Breast epithelium (tissue), 4 donors: ENCODE results near the gene RRAS2. TPM values are rescaled to one million over a fixed set of nuclear protein-coding genes. Genes with fewer than 3 reads are reported as not detected.

Source experiments
- DNase-seq, 2 donors: peaks; one replicate each; pipeline ENCODE4 v3.0.0-alpha.2; 2019; ENCODE audit warnings: low spot score in 2 of 2
- H3K27ac ChIP-seq, 2 donors: fragments of 200-600 bp; sonication (generic) in 1 of 2; one replicate each; pipeline ENCODE4 v1.5.1; 2016 to 2019; ENCODE audit warnings: mild to moderate bottlenecking in 1 of 2
- H3K27me3 ChIP-seq, 2 donors: fragments of 200-600 bp; sonication (generic) in 1 of 2; one replicate each; pipeline versions ENCODE4 v1.5.1 to v1.6.0; 2017 to 2019; ENCODE audit warnings: control low read depth in 1 of 2, mild to moderate bottlenecking in 1 of 2
- H3K36me3 ChIP-seq: fragments of 200-600 bp; one replicate; pipeline ENCODE4 v1.5.1; 2019
- H3K4me1 ChIP-seq, 2 donors: fragments of 200-600 bp; sonication (generic); one replicate each; pipeline ENCODE4 v1.5.1; 2016 to 2019; ENCODE audit warnings: control low read depth in 1 of 2
- H3K4me3 ChIP-seq, 3 donors: fragments of 200-600 bp; sonication (generic); 1 replicate in 2 of 3; 2 replicates in 1 of 3; pipeline ENCODE4 v1.5.1; 2016 to 2019; ENCODE audit warnings: mild to moderate bottlenecking in 3 of 3, moderate library complexity in 2 of 3
- H3K9me3 ChIP-seq, 2 donors: fragments of 200-600 bp; sonication (generic) in 1 of 2; one replicate each; pipeline ENCODE4 v1.5.1; 2016 to 2019; ENCODE audit warnings: control low read depth in 1 of 2
- POLR2A ChIP-seq: fragments of 450-650 bp; IDR thresholded peaks from one replicate; pipeline ENCODE4 v1.6.1; 2016; ENCODE audit warnings: antibody characterized with exemption, mild to moderate bottlenecking, moderate library complexity
- POLR2AphosphoS5 ChIP-seq, 3 donors: sonication (generic); formaldehyde crosslinking; IDR thresholded peaks; one replicate each; pipeline ENCODE4 v1.6.1; 2017; ENCODE audit warnings: antibody characterized with exemption in 3 of 3
- intact Hi-C: fragments of 100-400 bp; cut with DNase I; formaldehyde crosslinking; loops from one replicate; pipeline ENCODE4 v1.15.1; 2023; ENCODE audit warnings: low total_unique reads
- total RNA-seq, 3 donors: library from RNA; depleted of rRNA; stranded (reverse); fragments of >200 nt; gene quantifications; one replicate each; pipeline ENCODE4 v1.1.0, GENCODE V29; 2016
- TF ChIP-seq, protein P1 (sequence below), 3 donors: fragments of 450-650 bp; IDR thresholded peaks; one replicate each; pipeline ENCODE4 v1.5.1; 2016 to 2017; ENCODE audit warnings: antibody characterized with exemption in 3 of 3, mild to moderate bottlenecking in 3 of 3, moderate library complexity in 3 of 3

RRAS2 gene
- total RNA-seq, 3 donors from 2014 or later: 37.4 to 58.1 (median 46.4) TPM

GRCh38 chr11:14322510-14322909, 36.5 kb downstream of the RRAS2 start:
- Histone ChIP-seq H3K4me1 (no peaks in the 10 kb centered on the region), H3K27ac (no peak overlapping the region), H3K36me3 (no peaks in the 10 kb centered on the region), H3K4me3 (no peak overlapping the region), H3K9me3 (no peaks in the 10 kb centered on the region), H3K27me3 (no peaks in the 10 kb centered on the region)
- no peak for DNase-seq
- no peak for TF ChIP-seq POLR2A
- TF ChIP-seq, protein P1, sequence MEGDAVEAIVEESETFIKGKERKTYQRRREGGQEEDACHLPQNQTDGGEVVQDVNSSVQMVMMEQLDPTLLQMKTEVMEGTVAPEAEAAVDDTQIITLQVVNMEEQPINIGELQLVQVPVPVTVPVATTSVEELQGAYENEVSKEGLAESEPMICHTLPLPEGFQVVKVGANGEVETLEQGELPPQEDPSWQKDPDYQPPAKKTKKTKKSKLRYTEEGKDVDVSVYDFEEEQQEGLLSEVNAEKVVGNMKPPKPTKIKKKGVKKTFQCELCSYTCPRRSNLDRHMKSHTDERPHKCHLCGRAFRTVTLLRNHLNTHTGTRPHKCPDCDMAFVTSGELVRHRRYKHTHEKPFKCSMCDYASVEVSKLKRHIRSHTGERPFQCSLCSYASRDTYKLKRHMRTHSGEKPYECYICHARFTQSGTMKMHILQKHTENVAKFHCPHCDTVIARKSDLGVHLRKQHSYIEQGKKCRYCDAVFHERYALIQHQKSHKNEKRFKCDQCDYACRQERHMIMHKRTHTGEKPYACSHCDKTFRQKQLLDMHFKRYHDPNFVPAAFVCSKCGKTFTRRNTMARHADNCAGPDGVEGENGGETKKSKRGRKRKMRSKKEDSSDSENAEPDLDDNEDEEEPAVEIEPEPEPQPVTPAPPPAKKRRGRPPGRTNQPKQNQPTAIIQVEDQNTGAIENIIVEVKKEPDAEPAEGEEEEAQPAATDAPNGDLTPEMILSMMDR (IDR thresholded peaks at IDR 0.05): no peak
- TF ChIP-seq POLR2AphosphoS5 (IDR thresholded peaks at IDR 0.05): no peak
- intact Hi-C loops: no loop called here

DNA sequence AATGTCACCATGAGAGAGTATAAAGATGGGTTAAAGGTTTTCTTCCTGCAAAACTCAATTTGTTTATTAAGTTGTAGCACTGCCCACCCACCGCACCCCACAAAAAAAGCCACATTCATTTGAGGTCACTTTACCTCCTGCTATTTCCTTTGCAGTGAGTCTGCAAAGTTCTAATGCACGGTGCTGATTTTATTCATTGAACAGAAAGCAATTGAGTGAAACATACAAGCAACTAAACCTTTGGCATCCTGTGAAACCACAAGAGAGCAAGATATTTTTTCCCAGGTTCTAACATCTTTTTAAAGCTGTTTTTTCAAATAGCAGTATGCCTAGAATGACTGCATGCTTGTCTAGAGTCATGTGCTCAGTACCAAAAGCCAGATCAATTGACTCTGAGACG, 39.0 kb downstream of the RRAS2 start:
- Histone ChIP-seq H3K4me1 (no peaks in the 10 kb centered on the region), H3K9me3 (no peaks in the 10 kb centered on the region), H3K27ac (no peak overlapping the region), H3K4me3 (no peak overlapping the region), H3K36me3 (no peaks in the 10 kb centered on the region), H3K27me3 (no peaks in the 10 kb centered on the region)
- intact Hi-C loops: no loop called here
- DNase-seq: no peak
- no peak for TF ChIP-seq POLR2A
- TF ChIP-seq, protein P1 (IDR thresholded peaks at IDR 0.05): no peak
- TF ChIP-seq POLR2AphosphoS5 (IDR thresholded peaks at IDR 0.05): no peak

GRCh38 chr11:14318581-14318981, 40.4 kb downstream of the RRAS2 start:
- H3K4me3 ChIP-seq: no peak overlapping the region
- DNase-seq: no peak
- H3K9me3 ChIP-seq: no peaks in the 10 kb centered on the region
- no peaks in the 10 kb centered on the region for H3K36me3 ChIP-seq
- no peaks in the 10 kb centered on the region for H3K27me3 ChIP-seq
- H3K27ac ChIP-seq: no peak overlapping the region
- H3K4me1 ChIP-seq: no peaks in the 10 kb centered on the region
- intact Hi-C loops: no loop called here
- TF ChIP-seq, protein P1 (IDR thresholded peaks at IDR 0.05): no peak
- TF ChIP-seq POLR2A (no peak), POLR2AphosphoS5 (IDR thresholded peaks at IDR 0.05) (no peak)

DNA sequence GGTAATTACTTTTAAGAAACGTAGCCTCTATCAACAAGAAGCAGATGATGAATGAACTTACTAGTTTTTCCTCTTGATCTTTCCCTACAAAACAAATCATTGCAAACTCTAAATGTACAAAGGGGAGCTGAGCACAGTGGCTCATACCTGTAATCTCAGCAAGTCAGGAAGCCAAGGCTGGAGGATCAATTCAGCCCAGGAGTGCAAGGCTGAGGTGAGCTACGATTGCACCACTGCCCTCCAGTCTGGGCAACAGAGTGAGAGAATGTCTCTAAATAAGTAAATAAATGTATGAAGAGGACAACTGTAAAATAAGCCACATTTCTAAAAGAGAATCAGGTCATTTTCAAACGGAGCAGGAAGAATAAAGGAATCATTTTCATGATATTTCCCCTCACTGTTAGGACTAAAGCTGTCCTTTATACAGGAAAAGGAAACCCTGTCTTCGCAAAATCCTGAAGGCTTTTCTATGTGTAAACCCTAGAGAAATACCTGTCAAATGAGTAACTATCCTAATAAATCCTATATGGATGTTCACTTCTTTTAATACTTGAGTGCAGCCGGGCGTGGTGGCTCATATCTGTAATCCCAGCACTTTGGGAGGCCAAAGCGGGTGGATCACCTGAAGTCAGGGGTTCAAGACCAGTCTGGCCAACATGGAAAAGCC, 41.2 kb downstream of the RRAS2 start:
- H3K27me3 ChIP-seq: no peaks in the 10 kb centered on the region
- no peaks in the 10 kb centered on the region for H3K4me1 ChIP-seq
- H3K9me3 ChIP-seq: no peaks in the 10 kb centered on the region
- no peak for DNase-seq
- no peaks in the 10 kb centered on the region for H3K36me3 ChIP-seq
- intact Hi-C loops: no loop called here
- no peak for TF ChIP-seq POLR2AphosphoS5 (IDR thresholded peaks at IDR 0.05)
- TF ChIP-seq POLR2A: no peak
- TF ChIP-seq, protein P1 (IDR thresholded peaks at IDR 0.05): no peak
- no peak overlapping the region for H3K4me3 ChIP-seq
- H3K27ac ChIP-seq: no peak overlapping the region

DNA sequence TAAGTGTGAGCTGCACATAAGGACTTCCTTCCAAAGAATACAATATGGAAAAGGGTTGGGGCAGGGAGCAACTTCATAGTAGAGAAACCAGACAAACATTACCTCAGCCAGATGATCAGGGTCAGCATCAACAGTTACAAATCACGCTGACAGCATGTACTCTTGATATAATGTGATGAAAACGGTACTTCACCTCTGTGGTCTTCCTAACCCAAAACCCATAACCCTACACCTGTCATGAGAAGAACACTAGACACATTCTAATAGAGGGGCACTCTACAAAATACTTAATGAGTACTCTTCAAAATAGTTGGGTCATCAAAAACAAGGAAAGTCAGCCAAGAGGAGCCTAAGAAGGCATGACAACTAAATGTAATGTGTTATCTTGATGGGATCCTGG, 43.9 kb downstream of the RRAS2 start:
- no peaks in the 10 kb centered on the region for H3K4me1 ChIP-seq
- H3K27me3 ChIP-seq: no peaks in the 10 kb centered on the region
- no peaks in the 10 kb centered on the region for H3K36me3 ChIP-seq
- H3K4me3 ChIP-seq: no peak overlapping the region
- no peak for TF ChIP-seq POLR2AphosphoS5 (IDR thresholded peaks at IDR 0.05)
- TF ChIP-seq POLR2A: no peak
- TF ChIP-seq, protein P1 (IDR thresholded peaks at IDR 0.05): no peak
- no peaks in the 10 kb centered on the region for H3K9me3 ChIP-seq
- intact Hi-C loops: no loop called here
- no peak for DNase-seq
- H3K27ac ChIP-seq: no peak overlapping the region
